HepG2 (cell line): ENCODE data around the gene FLT3LG. TPM values are rescaled to one million over a fixed set of nuclear protein-coding genes. Genes with fewer than 3 reads are reported as not detected.

Experiments
- HOXA7 ChIP-seq: sonication (generic); formaldehyde crosslinking; IDR thresholded peaks from 2 replicates; pipeline ENCODE4 v1.8.1; 2022; ENCODE audit warnings: mild to moderate bottlenecking, missing genetic modification reagents, moderate library complexity
- KLF6 ChIP-seq: IDR thresholded peaks from 2 replicates; pipeline ENCODE4 v1.8.0; 2016; ENCODE audit warnings: missing biosample characterization, missing genetic modification reagents
- MBNL3 ChIP-seq: fragments of 250-450 bp; sonication (Bioruptor Pico); conservative IDR thresholded peaks from 2 replicates; pipeline ENCODE4 v1.8.0; 2022; ENCODE audit warnings: mild to moderate bottlenecking, inconsistent platforms
- NR2F2 ChIP-seq: IDR thresholded peaks from 2 replicates; pipeline ENCODE4 v1.6.1; 2012; ENCODE audit warnings: low read depth, inconsistent platforms, borderline replicate concordance
- REL ChIP-seq: sonication (generic); formaldehyde crosslinking; conservative IDR thresholded peaks from 2 replicates; pipeline ENCODE4 v1.8.0; 2022; ENCODE audit warnings: mild to moderate bottlenecking, missing genetic modification reagents, moderate library complexity
- RXRB ChIP-seq: IDR thresholded peaks from 2 replicates; pipeline ENCODE4 v1.6.1; 2016; ENCODE audit warnings: borderline replicate concordance, missing genetic modification reagents, missing compliant biosample characterization
- SNAPC2 ChIP-seq: sonication (generic); formaldehyde crosslinking; IDR thresholded peaks from 2 replicates; pipeline ENCODE4 v1.8.1; 2022; ENCODE audit warnings: mild to moderate bottlenecking, missing genetic modification reagents
- ZBTB7A ChIP-seq: sonication (generic); formaldehyde crosslinking; IDR thresholded peaks from 2 replicates; pipeline ENCODE4 v1.8.0; 2022; ENCODE audit warnings: mild to moderate bottlenecking, missing genetic modification reagents
- ZFYVE20 ChIP-seq: sonication (generic); formaldehyde crosslinking; IDR thresholded peaks from 2 replicates; pipeline ENCODE4 v1.8.0; 2023; ENCODE audit warnings: low read depth, mild to moderate bottlenecking, moderate library complexity, missing genetic modification reagents, borderline replicate concordance
- ZNF20 ChIP-seq: sonication (generic); formaldehyde crosslinking; IDR thresholded peaks from 2 replicates; pipeline ENCODE4 v1.4.0; 2020; ENCODE audit warnings: mild to moderate bottlenecking, moderate library complexity, missing genetic modification reagents
- ZNF264 ChIP-seq: sonication (generic); formaldehyde crosslinking; IDR thresholded peaks from 2 replicates; pipeline ENCODE4 v1.4.0; 2020; ENCODE audit warnings: missing genetic modification reagents
- ZNF598 ChIP-seq: sonication (generic); formaldehyde crosslinking; IDR thresholded peaks from 2 replicates; pipeline ENCODE4 v1.5.1; 2020; ENCODE audit warnings: mild to moderate bottlenecking, missing genetic modification reagents, borderline replicate concordance
- ZNF775 ChIP-seq: sonication (generic); formaldehyde crosslinking; IDR thresholded peaks from 2 replicates; pipeline ENCODE4 v1.4.0; 2020; ENCODE audit warnings: missing genetic modification reagents, mild to moderate bottlenecking, moderate library complexity, borderline replicate concordance
- ZNF792 ChIP-seq: IDR thresholded peaks from 2 replicates; pipeline ENCODE4 v1.6.1; 2016
- polyA plus RNA-seq, 8 experiments: library from polyadenylated mRNA; depleted of rRNA in 3 of 8; stranded (reverse) in 7 of 8; unstranded in 1 of 8; fragments of >200 nt; fragmentation: Illumina TruSeq in 4 of 8; extraction: Trizol in 4 of 8; gene quantifications; 2 replicates each; pipeline versions ENCODE4 v1.2.1 to v1.2.3, GENCODE V29; 2011 to 2016; ENCODE audit warnings: low read depth in 4 of 8, missing spikeins in 1 of 8, mixed read lengths in 1 of 8; ENCODE audit not compliant: insufficient read depth in 1 of 8
- total RNA-seq, 5 experiments: library from RNA; depleted of rRNA; stranded (reverse); fragments of >200 nt; fragmentation: Illumina TruSeq; extraction: Trizol; gene quantifications; 2 replicates each; pipeline ENCODE4 v1.2.3, GENCODE V29; 2016; ENCODE audit warnings: low read depth in 1 of 5
- TF ChIP-seq, protein P1 (sequence below): sonication (generic); formaldehyde crosslinking; IDR thresholded peaks from 2 replicates; pipeline ENCODE4 v1.9.0; 2021; ENCODE audit warnings: missing genetic modification reagents, mild to moderate bottlenecking, borderline replicate concordance
- TF ChIP-seq, protein P2 (sequence below): sonication (generic); formaldehyde crosslinking; IDR thresholded peaks from 2 replicates; pipeline ENCODE4 v1.5.1; 2020; ENCODE audit warnings: mild to moderate bottlenecking, missing genetic modification reagents, borderline replicate concordance
- TF ChIP-seq, protein P3 (sequence below): sonication (generic); formaldehyde crosslinking; IDR thresholded peaks from 2 replicates; pipeline ENCODE4 v1.9.0; 2021; ENCODE audit warnings: mild to moderate bottlenecking, missing genetic modification reagents

Gene FLT3LG
- total and polyA plus RNA-seq, 2 of the 13 experiments (the other 11 are each of a cell fraction or from before 2014, with no cell fraction given): 1.5 to 2.6 TPM

DNA sequence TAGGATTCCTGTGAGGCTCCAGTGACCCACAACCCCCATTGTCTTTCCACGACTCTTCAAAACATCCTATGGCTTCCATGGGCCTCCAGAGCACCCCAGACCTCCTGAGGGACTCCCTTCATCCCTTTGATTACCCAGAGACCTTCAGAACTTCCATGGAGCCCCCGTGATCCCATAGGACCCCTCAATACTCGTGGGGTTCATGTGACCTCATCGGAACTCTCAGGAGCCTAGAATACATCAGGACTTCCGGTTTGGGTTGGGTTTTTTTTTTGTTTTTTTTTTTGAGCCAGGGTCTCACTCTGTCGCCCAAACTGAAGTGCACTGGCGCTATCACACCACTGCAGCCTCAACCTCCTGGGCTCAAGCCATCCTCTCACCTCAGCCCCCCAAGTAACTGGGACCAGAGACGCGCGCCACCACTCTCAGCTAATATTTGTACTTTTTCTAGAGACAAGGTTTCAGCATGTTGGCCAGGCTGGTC lies 20.2 kb upstream of the FLT3LG start (continued):
- TF ChIP-seq ZNF775 (CRISPR knock-in tag): no peak
- TF ChIP-seq RXRB (CRISPR knock-in tag): no peak
- no peak for TF ChIP-seq ZBTB7A (CRISPR knock-in tag)
- TF ChIP-seq ZNF598: no peak
- TF ChIP-seq MBNL3: no peak
- TF ChIP-seq, protein P1, sequence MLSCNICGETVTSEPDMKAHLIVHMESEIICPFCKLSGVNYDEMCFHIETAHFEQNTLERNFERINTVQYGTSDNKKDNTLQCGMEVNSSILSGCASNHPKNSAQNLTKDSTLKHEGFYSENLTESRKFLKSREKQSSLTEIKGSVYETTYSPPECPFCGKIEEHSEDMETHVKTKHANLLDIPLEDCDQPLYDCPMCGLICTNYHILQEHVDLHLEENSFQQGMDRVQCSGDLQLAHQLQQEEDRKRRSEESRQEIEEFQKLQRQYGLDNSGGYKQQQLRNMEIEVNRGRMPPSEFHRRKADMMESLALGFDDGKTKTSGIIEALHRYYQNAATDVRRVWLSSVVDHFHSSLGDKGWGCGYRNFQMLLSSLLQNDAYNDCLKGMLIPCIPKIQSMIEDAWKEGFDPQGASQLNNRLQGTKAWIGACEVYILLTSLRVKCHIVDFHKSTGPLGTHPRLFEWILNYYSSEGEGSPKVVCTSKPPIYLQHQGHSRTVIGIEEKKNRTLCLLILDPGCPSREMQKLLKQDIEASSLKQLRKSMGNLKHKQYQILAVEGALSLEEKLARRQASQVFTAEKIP: no peak
- TF ChIP-seq SNAPC2 (CRISPR knock-in tag): 0 out of 2 replicates have a peak, but pooled peaks have one; percentile 13
- peak; percentile 10; the same call in 1 of the 2 replicates for TF ChIP-seq NR2F2
- no peak for TF ChIP-seq ZFYVE20 (CRISPR knock-in tag)
- no peak for TF ChIP-seq REL (CRISPR knock-in tag)
- TF ChIP-seq ZNF792 (CRISPR knock-in tag): no peak
- no peak for TF ChIP-seq HOXA7 (CRISPR knock-in tag)
- TF ChIP-seq, protein P2, sequence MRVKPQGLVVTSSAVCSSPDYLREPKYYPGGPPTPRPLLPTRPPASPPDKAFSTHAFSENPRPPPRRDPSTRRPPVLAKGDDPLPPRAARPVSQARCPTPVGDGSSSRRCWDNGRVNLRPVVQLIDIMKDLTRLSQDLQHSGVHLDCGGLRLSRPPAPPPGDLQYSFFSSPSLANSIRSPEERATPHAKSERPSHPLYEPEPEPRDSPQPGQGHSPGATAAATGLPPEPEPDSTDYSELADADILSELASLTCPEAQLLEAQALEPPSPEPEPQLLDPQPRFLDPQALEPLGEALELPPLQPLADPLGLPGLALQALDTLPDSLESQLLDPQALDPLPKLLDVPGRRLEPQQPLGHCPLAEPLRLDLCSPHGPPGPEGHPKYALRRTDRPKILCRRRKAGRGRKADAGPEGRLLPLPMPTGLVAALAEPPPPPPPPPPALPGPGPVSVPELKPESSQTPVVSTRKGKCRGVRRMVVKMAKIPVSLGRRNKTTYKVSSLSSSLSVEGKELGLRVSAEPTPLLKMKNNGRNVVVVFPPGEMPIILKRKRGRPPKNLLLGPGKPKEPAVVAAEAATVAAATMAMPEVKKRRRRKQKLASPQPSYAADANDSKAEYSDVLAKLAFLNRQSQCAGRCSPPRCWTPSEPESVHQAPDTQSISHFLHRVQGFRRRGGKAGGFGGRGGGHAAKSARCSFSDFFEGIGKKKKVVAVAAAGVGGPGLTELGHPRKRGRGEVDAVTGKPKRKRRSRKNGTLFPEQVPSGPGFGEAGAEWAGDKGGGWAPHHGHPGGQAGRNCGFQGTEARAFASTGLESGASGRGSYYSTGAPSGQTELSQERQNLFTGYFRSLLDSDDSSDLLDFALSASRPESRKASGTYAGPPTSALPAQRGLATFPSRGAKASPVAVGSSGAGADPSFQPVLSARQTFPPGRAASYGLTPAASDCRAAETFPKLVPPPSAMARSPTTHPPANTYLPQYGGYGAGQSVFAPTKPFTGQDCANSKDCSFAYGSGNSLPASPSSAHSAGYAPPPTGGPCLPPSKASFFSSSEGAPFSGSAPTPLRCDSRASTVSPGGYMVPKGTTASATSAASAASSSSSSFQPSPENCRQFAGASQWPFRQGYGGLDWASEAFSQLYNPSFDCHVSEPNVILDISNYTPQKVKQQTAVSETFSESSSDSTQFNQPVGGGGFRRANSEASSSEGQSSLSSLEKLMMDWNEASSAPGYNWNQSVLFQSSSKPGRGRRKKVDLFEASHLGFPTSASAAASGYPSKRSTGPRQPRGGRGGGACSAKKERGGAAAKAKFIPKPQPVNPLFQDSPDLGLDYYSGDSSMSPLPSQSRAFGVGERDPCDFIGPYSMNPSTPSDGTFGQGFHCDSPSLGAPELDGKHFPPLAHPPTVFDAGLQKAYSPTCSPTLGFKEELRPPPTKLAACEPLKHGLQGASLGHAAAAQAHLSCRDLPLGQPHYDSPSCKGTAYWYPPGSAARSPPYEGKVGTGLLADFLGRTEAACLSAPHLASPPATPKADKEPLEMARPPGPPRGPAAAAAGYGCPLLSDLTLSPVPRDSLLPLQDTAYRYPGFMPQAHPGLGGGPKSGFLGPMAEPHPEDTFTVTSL (CRISPR knock-in tag): peak; percentile 30; the same call in 1 of the 2 replicates
- no peak for TF ChIP-seq KLF6 (CRISPR knock-in tag)
- TF ChIP-seq, protein P3, sequence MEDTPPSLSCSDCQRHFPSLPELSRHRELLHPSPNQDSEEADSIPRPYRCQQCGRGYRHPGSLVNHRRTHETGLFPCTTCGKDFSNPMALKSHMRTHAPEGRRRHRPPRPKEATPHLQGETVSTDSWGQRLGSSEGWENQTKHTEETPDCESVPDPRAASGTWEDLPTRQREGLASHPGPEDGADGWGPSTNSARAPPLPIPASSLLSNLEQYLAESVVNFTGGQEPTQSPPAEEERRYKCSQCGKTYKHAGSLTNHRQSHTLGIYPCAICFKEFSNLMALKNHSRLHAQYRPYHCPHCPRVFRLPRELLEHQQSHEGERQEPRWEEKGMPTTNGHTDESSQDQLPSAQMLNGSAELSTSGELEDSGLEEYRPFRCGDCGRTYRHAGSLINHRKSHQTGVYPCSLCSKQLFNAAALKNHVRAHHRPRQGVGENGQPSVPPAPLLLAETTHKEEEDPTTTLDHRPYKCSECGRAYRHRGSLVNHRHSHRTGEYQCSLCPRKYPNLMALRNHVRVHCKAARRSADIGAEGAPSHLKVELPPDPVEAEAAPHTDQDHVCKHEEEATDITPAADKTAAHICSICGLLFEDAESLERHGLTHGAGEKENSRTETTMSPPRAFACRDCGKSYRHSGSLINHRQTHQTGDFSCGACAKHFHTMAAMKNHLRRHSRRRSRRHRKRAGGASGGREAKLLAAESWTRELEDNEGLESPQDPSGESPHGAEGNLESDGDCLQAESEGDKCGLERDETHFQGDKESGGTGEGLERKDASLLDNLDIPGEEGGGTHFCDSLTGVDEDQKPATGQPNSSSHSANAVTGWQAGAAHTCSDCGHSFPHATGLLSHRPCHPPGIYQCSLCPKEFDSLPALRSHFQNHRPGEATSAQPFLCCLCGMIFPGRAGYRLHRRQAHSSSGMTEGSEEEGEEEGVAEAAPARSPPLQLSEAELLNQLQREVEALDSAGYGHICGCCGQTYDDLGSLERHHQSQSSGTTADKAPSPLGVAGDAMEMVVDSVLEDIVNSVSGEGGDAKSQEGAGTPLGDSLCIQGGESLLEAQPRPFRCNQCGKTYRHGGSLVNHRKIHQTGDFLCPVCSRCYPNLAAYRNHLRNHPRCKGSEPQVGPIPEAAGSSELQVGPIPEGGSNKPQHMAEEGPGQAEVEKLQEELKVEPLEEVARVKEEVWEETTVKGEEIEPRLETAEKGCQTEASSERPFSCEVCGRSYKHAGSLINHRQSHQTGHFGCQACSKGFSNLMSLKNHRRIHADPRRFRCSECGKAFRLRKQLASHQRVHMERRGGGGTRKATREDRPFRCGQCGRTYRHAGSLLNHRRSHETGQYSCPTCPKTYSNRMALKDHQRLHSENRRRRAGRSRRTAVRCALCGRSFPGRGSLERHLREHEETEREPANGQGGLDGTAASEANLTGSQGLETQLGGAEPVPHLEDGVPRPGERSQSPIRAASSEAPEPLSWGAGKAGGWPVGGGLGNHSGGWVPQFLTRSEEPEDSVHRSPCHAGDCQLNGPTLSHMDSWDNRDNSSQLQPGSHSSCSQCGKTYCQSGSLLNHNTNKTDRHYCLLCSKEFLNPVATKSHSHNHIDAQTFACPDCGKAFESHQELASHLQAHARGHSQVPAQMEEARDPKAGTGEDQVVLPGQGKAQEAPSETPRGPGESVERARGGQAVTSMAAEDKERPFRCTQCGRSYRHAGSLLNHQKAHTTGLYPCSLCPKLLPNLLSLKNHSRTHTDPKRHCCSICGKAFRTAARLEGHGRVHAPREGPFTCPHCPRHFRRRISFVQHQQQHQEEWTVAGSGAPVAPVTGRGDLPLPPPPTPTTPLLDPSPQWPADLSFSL: no peak
- no peak for TF ChIP-seq ZNF20 (CRISPR knock-in tag)
- no peak for TF ChIP-seq ZNF264
